Osteocyte (in vitro differentiated cells): ENCODE data around the gene MYO5B. TPM values are rescaled to one million over a fixed set of nuclear protein-coding genes. Genes with fewer than 3 reads are reported as not detected.

Experiments
- DNase-seq: peaks from one replicate; pipeline ENCODE4 v3.0.0; 2021; ENCODE audit warnings: mixed read lengths; ENCODE audit not compliant: unreplicated experiment; ENCODE audit errors: extremely low spot score
- H3K27ac Mint-ChIP-seq: one replicate; pipeline ENCODE4 v1.8.0; 2021; ENCODE audit warnings: mild to moderate bottlenecking, mixed read lengths; ENCODE audit not compliant: unreplicated experiment
- H3K27me3 Mint-ChIP-seq: one replicate; pipeline ENCODE4 v1.8.0; 2021; ENCODE audit warnings: mixed read lengths; ENCODE audit not compliant: unreplicated experiment
- H3K36me3 Mint-ChIP-seq: one replicate; pipeline ENCODE4 v1.8.0; 2021; ENCODE audit warnings: mixed read lengths; ENCODE audit not compliant: unreplicated experiment
- H3K4me1 Mint-ChIP-seq: one replicate; pipeline ENCODE4 v1.8.0; 2021; ENCODE audit warnings: mixed read lengths; ENCODE audit not compliant: unreplicated experiment
- H3K4me3 Mint-ChIP-seq: one replicate; pipeline ENCODE4 v1.8.0; 2021; ENCODE audit warnings: mild to moderate bottlenecking, moderate library complexity, mixed read lengths; ENCODE audit not compliant: unreplicated experiment
- H3K9me3 Mint-ChIP-seq: one replicate; pipeline ENCODE4 v1.8.0; 2021; ENCODE audit warnings: mixed read lengths; ENCODE audit not compliant: unreplicated experiment
- total RNA-seq: library from RNA; stranded (reverse); gene quantifications from 2 replicates; pipeline ENCODE4 v1.2.1, GENCODE V29; 2021
- TF ChIP-seq, protein P1 (sequence below): fragments of 200-600 bp; sonication (generic); IDR thresholded peaks from 2 replicates; pipeline ENCODE4 v1.5.0; 2021; ENCODE audit warnings: antibody characterized with exemption, mild to moderate bottlenecking, moderate library complexity

MYO5B gene
- total RNA-seq, 1 donor from 2014 or later = not detected

GRCh38 chr18:50069422-50069821 is 125.5 kb downstream of the MYO5B start:
- Mint-ChIP-seq H3K4me3 (no peak overlapping the region), H3K4me1 (no peaks in the 10 kb centered on the region), H3K27ac (no peak overlapping the region), H3K36me3 (no peaks in the 10 kb centered on the region), H3K27me3 (peaks cover 6% of the 10 kb centered on the region), H3K9me3 (no peaks in the 10 kb centered on the region)
- TF ChIP-seq, protein P1, sequence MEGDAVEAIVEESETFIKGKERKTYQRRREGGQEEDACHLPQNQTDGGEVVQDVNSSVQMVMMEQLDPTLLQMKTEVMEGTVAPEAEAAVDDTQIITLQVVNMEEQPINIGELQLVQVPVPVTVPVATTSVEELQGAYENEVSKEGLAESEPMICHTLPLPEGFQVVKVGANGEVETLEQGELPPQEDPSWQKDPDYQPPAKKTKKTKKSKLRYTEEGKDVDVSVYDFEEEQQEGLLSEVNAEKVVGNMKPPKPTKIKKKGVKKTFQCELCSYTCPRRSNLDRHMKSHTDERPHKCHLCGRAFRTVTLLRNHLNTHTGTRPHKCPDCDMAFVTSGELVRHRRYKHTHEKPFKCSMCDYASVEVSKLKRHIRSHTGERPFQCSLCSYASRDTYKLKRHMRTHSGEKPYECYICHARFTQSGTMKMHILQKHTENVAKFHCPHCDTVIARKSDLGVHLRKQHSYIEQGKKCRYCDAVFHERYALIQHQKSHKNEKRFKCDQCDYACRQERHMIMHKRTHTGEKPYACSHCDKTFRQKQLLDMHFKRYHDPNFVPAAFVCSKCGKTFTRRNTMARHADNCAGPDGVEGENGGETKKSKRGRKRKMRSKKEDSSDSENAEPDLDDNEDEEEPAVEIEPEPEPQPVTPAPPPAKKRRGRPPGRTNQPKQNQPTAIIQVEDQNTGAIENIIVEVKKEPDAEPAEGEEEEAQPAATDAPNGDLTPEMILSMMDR = no peak
- DNase-seq = no peak

DNA sequence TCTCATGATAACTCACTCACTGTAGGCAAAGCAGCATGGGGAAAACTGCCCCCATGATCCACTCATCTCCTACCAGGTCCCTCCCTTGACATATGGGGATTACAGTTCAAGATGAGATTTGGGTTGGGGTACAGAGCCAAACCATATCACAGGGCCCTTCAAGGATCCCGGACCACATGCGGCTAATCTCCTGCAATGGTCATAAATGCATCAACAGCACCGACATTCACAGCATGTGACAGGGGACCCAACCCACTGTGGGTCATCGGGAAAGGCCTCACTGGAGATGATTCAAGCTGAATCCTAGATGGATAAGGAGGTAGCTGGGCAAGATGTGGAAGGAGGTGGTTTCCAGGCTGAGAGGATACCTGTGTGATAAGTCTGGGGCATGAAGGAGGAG is 129.4 kb downstream of the MYO5B start:
- no peaks in the 10 kb centered on the region for H3K9me3 Mint-ChIP-seq
- TF ChIP-seq, protein P1 = no peak
- H3K27ac Mint-ChIP-seq = no peak overlapping the region
- H3K4me1 Mint-ChIP-seq = no peaks in the 10 kb centered on the region
- no peak overlapping the region for H3K4me3 Mint-ChIP-seq
- peaks cover 10% of the 10 kb centered on the region for H3K27me3 Mint-ChIP-seq
- no peak for DNase-seq
- H3K36me3 Mint-ChIP-seq = no peaks in the 10 kb centered on the region

DNA sequence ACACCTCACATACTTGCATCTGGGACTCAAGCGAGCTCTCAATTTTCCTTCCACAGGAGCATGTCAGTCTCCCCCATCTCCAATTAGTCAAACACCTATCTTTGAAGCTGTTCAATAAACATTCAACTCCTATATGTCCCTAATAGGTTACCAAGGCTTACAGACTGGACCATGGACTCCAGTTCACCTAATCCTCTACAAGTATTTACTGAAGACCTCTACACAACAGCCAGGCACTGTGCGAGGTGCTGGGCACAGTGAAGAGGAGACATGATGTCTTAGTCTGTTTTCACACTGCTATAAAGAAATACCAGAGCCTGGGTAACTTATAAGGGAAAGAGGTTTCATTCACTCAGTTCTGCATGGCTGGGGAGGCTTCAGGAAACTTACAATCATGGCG is 129.9 kb downstream of the MYO5B start:
- Mint-ChIP-seq H3K4me1 (no peaks in the 10 kb centered on the region), H3K27me3 (peaks cover 10% of the 10 kb centered on the region), H3K36me3 (no peaks in the 10 kb centered on the region), H3K4me3 (no peak overlapping the region), H3K27ac (no peak overlapping the region), H3K9me3 (no peaks in the 10 kb centered on the region)
- TF ChIP-seq, protein P1 = no peak
- no peak for DNase-seq

DNA sequence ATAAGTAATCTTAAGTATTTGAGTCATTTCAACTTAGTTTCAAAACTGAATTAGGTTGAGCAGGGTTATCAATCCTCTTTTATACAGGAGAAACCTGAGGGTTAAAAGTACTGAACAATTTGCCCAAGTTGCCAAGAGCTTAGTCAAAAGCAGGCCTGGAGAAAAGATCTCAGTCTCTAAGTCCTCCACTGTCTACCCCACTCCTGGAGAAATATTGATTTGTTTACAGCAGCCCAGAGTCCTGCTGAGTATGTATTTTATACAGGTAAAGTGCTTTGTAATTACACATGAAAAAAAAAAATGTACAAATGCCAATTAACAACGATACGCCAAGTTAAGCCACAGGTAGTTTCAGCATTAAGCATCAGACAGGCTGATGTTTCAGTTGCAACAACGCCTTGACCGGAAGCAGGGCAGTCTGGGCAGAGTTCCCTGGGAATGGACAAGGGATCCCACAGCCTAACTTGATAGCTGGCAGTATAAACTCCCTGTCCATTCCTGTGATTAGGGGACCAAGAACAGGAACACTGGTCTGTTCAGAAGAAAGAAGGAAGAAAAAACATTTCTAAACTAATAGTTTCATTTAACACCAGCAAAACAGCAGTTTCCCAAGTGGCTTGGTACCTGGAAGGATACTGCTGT is 132.9 kb downstream of the MYO5B start:
- no peaks in the 10 kb centered on the region for H3K4me1 Mint-ChIP-seq
- DNase-seq = no peak
- no peaks in the 10 kb centered on the region for H3K9me3 Mint-ChIP-seq
- no peak overlapping the region for H3K27ac Mint-ChIP-seq
- H3K4me3 Mint-ChIP-seq = no peak overlapping the region
- TF ChIP-seq, protein P1 = no peak
- H3K27me3 Mint-ChIP-seq = peaks cover 12% of the 10 kb centered on the region
- no peaks in the 10 kb centered on the region for H3K36me3 Mint-ChIP-seq

DNA sequence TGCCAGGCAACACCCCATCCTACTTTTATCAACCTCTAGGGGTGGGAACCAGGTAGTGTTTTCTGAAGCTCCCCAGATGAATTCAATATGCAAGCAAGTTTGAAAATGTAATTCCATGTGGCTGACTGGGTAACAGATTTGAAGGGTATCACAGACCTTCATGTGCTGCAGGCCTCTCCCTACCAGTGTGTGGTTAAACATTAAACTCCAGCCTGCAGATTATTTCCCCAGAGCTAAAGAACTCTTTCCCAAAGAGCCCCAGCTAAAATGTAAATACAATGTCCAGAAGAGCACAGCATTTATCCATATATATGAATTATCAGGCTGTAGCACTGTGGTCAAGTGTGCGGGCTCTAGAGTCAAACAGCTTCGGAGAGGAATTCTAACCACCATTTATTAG is 134.1 kb downstream of the MYO5B start:
- Mint-ChIP-seq H3K27ac (no peak overlapping the region), H3K4me3 (no peak overlapping the region), H3K4me1 (no peaks in the 10 kb centered on the region), H3K36me3 (no peaks in the 10 kb centered on the region), H3K27me3 (peaks cover 12% of the 10 kb centered on the region), H3K9me3 (no peaks in the 10 kb centered on the region)
- DNase-seq = no peak
- TF ChIP-seq, protein P1 = no peak
